Mesenchymal stem cell (in vitro differentiated cells and primary cell): ENCODE data around the gene PNKD.

Experiments
- DNase-seq: peaks from one replicate; pipeline ENCODE4 v3.0.0-alpha.2; 2013
- H2AFZ ChIP-seq: one replicate; pipeline ENCODE4 v1.6.1; 2013; ENCODE audit warnings: low read depth, mild to moderate bottlenecking, control low read depth, inconsistent platforms, low read length, moderate library complexity
- H2AK5ac ChIP-seq: 2 replicates; pipeline ENCODE4 v1.6.1; 2013; ENCODE audit warnings: low read length, moderate library complexity, mild to moderate bottlenecking, inconsistent platforms; ENCODE audit not compliant: severe bottlenecking
- H2BK120ac ChIP-seq: one replicate; pipeline ENCODE4 v1.6.1; 2013; ENCODE audit warnings: low read depth, mild to moderate bottlenecking, inconsistent platforms, low read length, moderate library complexity
- H2BK12ac ChIP-seq, 2 experiments: one replicate each; pipeline ENCODE4 v1.6.1; 2013; ENCODE audit warnings: inconsistent platforms in 2 of 2, low read length in 2 of 2, mild to moderate bottlenecking in 2 of 2, moderate library complexity in 2 of 2, control low read depth in 1 of 2
- H2BK15ac ChIP-seq: one replicate; pipeline ENCODE4 v1.6.1; 2013; ENCODE audit warnings: mild to moderate bottlenecking, low read depth, inconsistent platforms; ENCODE audit not compliant: poor library complexity, severe bottlenecking
- H2BK5ac ChIP-seq: 2 replicates; pipeline ENCODE4 v1.6.1; 2013; ENCODE audit warnings: low read depth, mild to moderate bottlenecking, low read length, control low read depth, inconsistent platforms; ENCODE audit not compliant: poor library complexity, severe bottlenecking
- H3K14ac ChIP-seq, 2 experiments: one replicate each; pipeline ENCODE4 v1.6.1; 2013; ENCODE audit warnings: inconsistent platforms in 2 of 2, low read length in 2 of 2, control low read depth in 1 of 2, mild to moderate bottlenecking in 1 of 2, moderate library complexity in 1 of 2
- H3K18ac ChIP-seq, 2 experiments: one replicate each; pipeline ENCODE4 v1.6.1; 2013; ENCODE audit warnings: inconsistent platforms in 2 of 2, low read length in 2 of 2, control low read depth in 1 of 2, low read depth in 1 of 2, mild to moderate bottlenecking in 1 of 2
- H3K23ac ChIP-seq, 2 experiments: one replicate each; pipeline ENCODE4 v1.6.1; 2013; ENCODE audit warnings: inconsistent platforms in 2 of 2, low read length in 2 of 2, mild to moderate bottlenecking in 2 of 2, moderate library complexity in 2 of 2, control low read depth in 1 of 2
- H3K27ac ChIP-seq: 2 replicates; pipeline ENCODE4 v1.5.1; 2013; ENCODE audit warnings: mild to moderate bottlenecking, moderate library complexity, low read length, control low read depth, inconsistent platforms; ENCODE audit not compliant: poor library complexity, severe bottlenecking
- H3K27me3 ChIP-seq, 2 experiments: 2 replicates each; pipeline versions ENCODE4 v1.6.1 to v1.7.0; 2013; ENCODE audit warnings: low read length in 2 of 2, mild to moderate bottlenecking in 2 of 2, moderate library complexity in 2 of 2, control low read depth in 1 of 2, inconsistent platforms in 1 of 2; ENCODE audit not compliant: control insufficient read depth in 1 of 2, insufficient read depth in 1 of 2
- H3K36me3 ChIP-seq, 2 experiments: 2 replicates each; pipeline versions ENCODE4 v1.6.1 to v1.7.0; 2013; ENCODE audit warnings: low read length in 2 of 2, control low read depth in 1 of 2, inconsistent platforms in 1 of 2, low read depth in 1 of 2, mild to moderate bottlenecking in 1 of 2; ENCODE audit not compliant: insufficient read depth in 2 of 2, control insufficient read depth in 1 of 2
- H3K4ac ChIP-seq, 2 experiments: one replicate each; pipeline ENCODE4 v1.6.1; 2013; ENCODE audit warnings: inconsistent platforms in 2 of 2, low read length in 2 of 2, mild to moderate bottlenecking in 2 of 2, moderate library complexity in 2 of 2, control low read depth in 1 of 2, low read depth in 1 of 2
- H3K4me1 ChIP-seq: 2 replicates; pipeline ENCODE4 v1.6.1; 2013; ENCODE audit warnings: low read depth, low read length, control low read depth; ENCODE audit not compliant: control insufficient read depth, insufficient read depth
- H3K4me2 ChIP-seq: 2 replicates; pipeline ENCODE4 v1.6.1; 2013; ENCODE audit warnings: low read length, mild to moderate bottlenecking, inconsistent platforms; ENCODE audit not compliant: poor library complexity, severe bottlenecking
- H3K4me3 ChIP-seq, 2 experiments: 2 replicates each; pipeline versions ENCODE4 v1.5.1 to v1.7.0; 2013; ENCODE audit warnings: low read length in 2 of 2, mild to moderate bottlenecking in 2 of 2, control low read depth in 1 of 2, low read depth in 1 of 2; ENCODE audit not compliant: insufficient read depth in 1 of 2
- H3K79me1 ChIP-seq: replicated peaks from 2 replicates; pipeline ENCODE4 v1.6.1; 2013; ENCODE audit warnings: mild to moderate bottlenecking, control low read depth, low read length, inconsistent platforms; ENCODE audit not compliant: poor library complexity, severe bottlenecking
- H3K9ac ChIP-seq: 2 replicates; pipeline ENCODE4 v1.7.0; 2013; ENCODE audit warnings: mild to moderate bottlenecking, low read length, moderate library complexity
- H3K9me3 ChIP-seq: 2 replicates; pipeline ENCODE4 v1.7.0; 2013; ENCODE audit warnings: mild to moderate bottlenecking, low read length; ENCODE audit not compliant: control insufficient read depth
- H4K8ac ChIP-seq: one replicate; pipeline ENCODE4 v1.6.1; 2013; ENCODE audit warnings: inconsistent platforms, mild to moderate bottlenecking, low read length, moderate library complexity
- H4K91ac ChIP-seq: one replicate; pipeline ENCODE4 v1.6.1; 2013; ENCODE audit warnings: mild to moderate bottlenecking, low read length, inconsistent platforms
- WGBS: methylation state at CpG from one replicate; pipeline ENCODE4 v1.1.7; 2013; ENCODE audit warnings: mixed read lengths; 5-methylcytosine and 5-hydroxymethylcytosine counted together

Gene PNKD

DNA sequence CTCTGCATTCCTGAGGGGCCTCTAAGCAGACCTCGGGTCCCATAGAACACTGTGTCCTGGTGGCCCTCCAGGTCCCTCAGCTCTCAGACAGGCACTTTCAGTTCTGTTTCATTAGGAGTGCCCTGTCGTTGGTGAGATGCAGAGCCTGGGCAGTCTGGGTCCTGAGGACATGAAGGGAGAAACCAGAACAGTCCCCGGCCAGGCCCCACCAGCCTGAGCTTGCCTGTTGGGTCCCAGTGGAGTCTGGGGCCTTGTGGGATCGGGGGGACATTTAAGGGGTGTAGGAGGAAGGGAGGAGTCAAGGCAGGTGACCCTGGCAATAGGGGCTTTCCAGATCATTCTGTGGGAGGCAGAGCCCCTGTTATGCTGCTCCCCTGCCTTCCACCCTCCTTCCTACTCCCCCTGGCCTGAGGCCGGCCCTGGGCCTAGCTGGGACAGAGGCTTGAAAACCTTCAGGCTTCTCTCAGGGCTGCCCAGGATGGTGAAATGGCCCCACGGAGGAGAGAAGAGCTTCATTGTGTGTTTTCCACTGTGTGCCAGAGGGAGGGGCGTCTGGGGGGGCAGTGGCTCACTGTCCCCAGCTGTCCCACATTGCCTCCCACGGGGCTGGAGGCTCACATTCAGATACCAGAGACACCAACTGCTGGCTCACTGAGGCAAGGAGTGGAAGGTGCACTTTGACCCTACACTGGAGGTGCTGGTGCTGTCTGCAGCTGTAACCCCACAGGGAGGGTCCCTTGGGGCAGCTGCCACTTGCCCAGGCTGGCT is 59.7 kb downstream of the PNKD start:
- WGBS: 78% methylated on average over 7 of the region's 8 CpGs
- no peak overlapping the region for H3K4me2 ChIP-seq
- peak overlapping the region; percentile 15 to 23 for H2BK12ac ChIP-seq
- peak overlapping the region in 1 of 2 experiments; percentile 38 for H3K4ac ChIP-seq
- H4K8ac ChIP-seq: no peak overlapping the region
- H3K4me1 ChIP-seq: peaks cover 16% of the 10 kb centered on the region
- peak overlapping the region in 1 of 2 experiments; percentile 14 for H3K18ac ChIP-seq
- no peak overlapping the region for H4K91ac ChIP-seq
- H3K79me1 ChIP-seq: peaks cover 13% of the 10 kb centered on the region
- H3K27me3 ChIP-seq: peaks cover 0 to 18% of the 10 kb centered on the region in 2 experiments
- H3K23ac ChIP-seq: no peak overlapping the region
- H3K36me3 ChIP-seq: peaks cover 0 to 6% of the 10 kb centered on the region in 2 experiments
- H3K9me3 ChIP-seq: no peaks in the 10 kb centered on the region
- no peak overlapping the region for H2BK120ac ChIP-seq
- peak overlapping the region in 1 of 2 experiments; percentile 66 for H3K14ac ChIP-seq
- no peak for DNase-seq
- no peak overlapping the region for H2BK5ac ChIP-seq
- peak overlapping the region; percentile 12 for H2BK15ac ChIP-seq
- no peak overlapping the region for H3K27ac ChIP-seq
- H2AFZ ChIP-seq: no peak overlapping the region
- no peak overlapping the region for H2AK5ac ChIP-seq
- no peak overlapping the region for H3K4me3 ChIP-seq
- H3K9ac ChIP-seq: no peak overlapping the region

DNA sequence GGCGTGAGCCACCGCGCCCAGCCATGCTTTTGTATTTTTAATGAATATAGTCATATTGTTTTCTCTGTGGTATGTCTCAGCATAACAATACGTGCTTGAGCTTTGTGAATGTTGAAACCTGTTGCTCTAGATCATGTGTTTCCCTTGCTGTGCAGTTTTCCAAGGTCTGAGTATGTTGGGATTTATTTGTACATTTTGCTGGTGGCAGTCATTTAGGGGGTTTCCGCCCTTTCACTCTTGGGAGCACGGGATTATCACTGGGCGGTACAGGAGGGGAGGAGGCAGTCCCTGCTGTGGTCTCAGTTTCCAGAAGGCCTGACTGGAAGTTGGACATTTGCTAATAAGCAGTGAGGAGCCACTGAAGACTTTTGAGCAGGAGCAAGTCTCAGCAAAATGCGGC is 61.4 kb downstream of the PNKD start:
- peaks cover 0 to 10% of the 10 kb centered on the region in 2 experiments for H3K27me3 ChIP-seq
- peaks cover 0 to 6% of the 10 kb centered on the region in 2 experiments for H3K36me3 ChIP-seq
- no peak overlapping the region for H3K23ac ChIP-seq
- no peak overlapping the region for H2BK5ac ChIP-seq
- no peak overlapping the region for H2AFZ ChIP-seq
- 92% methylated on average over 8 of the region's 8 CpGs for WGBS
- no peak overlapping the region for H3K4me2 ChIP-seq
- H2BK12ac ChIP-seq: no peak overlapping the region
- no peaks in the 10 kb centered on the region for H3K9me3 ChIP-seq
- H4K91ac ChIP-seq: no peak overlapping the region
- no peak overlapping the region for H3K4me3 ChIP-seq
- no peak overlapping the region for H3K9ac ChIP-seq
- DNase-seq: no peak
- no peak overlapping the region for H3K27ac ChIP-seq
- H3K4ac ChIP-seq: no peak overlapping the region
- no peak overlapping the region for H4K8ac ChIP-seq
- peaks cover 14% of the 10 kb centered on the region for H3K4me1 ChIP-seq
- H3K79me1 ChIP-seq: peaks cover 8% of the 10 kb centered on the region
- H3K18ac ChIP-seq: peak overlapping the region in 1 of 2 experiments; percentile 14
- peak overlapping the region; percentile 24 for H2BK120ac ChIP-seq
- H2AK5ac ChIP-seq: no peak overlapping the region
- H2BK15ac ChIP-seq: no peak overlapping the region
- no peak overlapping the region for H3K14ac ChIP-seq

DNA sequence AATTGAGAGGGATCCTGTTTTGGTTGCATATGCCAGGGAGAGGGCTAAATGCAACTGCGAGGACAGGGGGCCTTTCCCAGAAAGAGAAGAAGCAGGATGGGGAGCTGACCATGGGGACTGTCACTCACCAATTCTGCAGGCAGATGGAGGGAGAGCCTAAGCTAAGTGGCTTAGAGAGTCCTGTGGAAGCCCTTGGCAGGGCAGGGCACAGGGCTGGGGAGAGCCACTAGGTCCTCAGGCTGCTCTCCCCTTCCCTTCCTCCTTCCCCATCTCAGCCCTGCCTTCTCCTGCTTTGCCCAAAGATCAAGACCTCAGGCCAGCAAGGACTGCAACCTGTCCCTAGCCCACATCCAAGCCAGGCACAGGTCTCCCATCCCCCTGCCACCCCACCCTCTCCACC is 62.0 kb downstream of the PNKD start:
- Histone ChIP-seq H2BK12ac (peak overlapping the region in 1 of 2 experiments; percentile 11), H3K36me3 (peaks cover 0 to 5% of the 10 kb centered on the region in 2 experiments), H4K8ac (no peak overlapping the region), H3K14ac (peak overlapping the region in 1 of 2 experiments; percentile 35), H4K91ac (peak overlapping the region; percentile 86), H3K4ac (peak overlapping the region in 1 of 2 experiments; percentile 24), H3K4me3 (no peak overlapping the region), H3K4me1 (peaks cover 14% of the 10 kb centered on the region), H2AFZ (no peak overlapping the region), H3K9me3 (no peaks in the 10 kb centered on the region), H3K27ac (no peak overlapping the region), H2BK120ac (no peak overlapping the region), H3K23ac (no peak overlapping the region), H3K9ac (no peak overlapping the region), H2BK15ac (no peak overlapping the region), H2AK5ac (no peak overlapping the region), H3K27me3 (peaks cover 0 to 5% of the 10 kb centered on the region in 2 experiments), H3K4me2 (no peak overlapping the region), H2BK5ac (no peak overlapping the region), H3K18ac (peak overlapping the region in 1 of 2 experiments; percentile 18), H3K79me1 (peaks cover 4% of the 10 kb centered on the region)
- WGBS: 91% methylated on average over 1 of the region's 1 CpG
- DNase-seq: no peak

- no peak overlapping the region for H2BK5ac ChIP-seq
- H3K9me3 ChIP-seq: no peaks in the 10 kb centered on the region
- H3K18ac ChIP-seq: peak overlapping the region; percentile 41 to 57
- H3K4me2 ChIP-seq: no peak overlapping the region
- H3K79me1 ChIP-seq: peaks cover 4% of the 10 kb centered on the region
- peak overlapping the region; percentile 76 for H4K8ac ChIP-seq
- no peak overlapping the region for H3K27ac ChIP-seq
- H3K4me3 ChIP-seq: no peak overlapping the region
- H3K23ac ChIP-seq: no peak overlapping the region
- WGBS: 71% methylated on average over 16 of the region's 16 CpGs
- peak overlapping the region in 1 of 2 experiments; percentile 11 for H2BK12ac ChIP-seq
- no peak overlapping the region for H3K4ac ChIP-seq
- DNase-seq: peak; percentile 36
- H2BK120ac ChIP-seq: no peak overlapping the region
- H3K4me1 ChIP-seq: peaks cover 12% of the 10 kb centered on the region
- no peak overlapping the region for H3K9ac ChIP-seq
- H3K14ac ChIP-seq: no peak overlapping the region
- peak overlapping the region; percentile 86 for H4K91ac ChIP-seq
- H3K27me3 ChIP-seq: peaks cover 0 to 4% of the 10 kb centered on the region in 2 experiments
- H2AK5ac ChIP-seq: no peak overlapping the region
- peak overlapping the region; percentile 26 for H2BK15ac ChIP-seq
- peaks cover 0 to 2% of the 10 kb centered on the region in 2 experiments for H3K36me3 ChIP-seq
- H2AFZ ChIP-seq: peak overlapping the region; percentile 7
Observed at GRCh38 chr2:218332920-218333645, 62.8 kb downstream of the PNKD start.
